ENCODE data around the gene CWC15. TPM values are rescaled to one million over a fixed set of nuclear protein-coding genes. Genes with fewer than 3 reads are reported as not detected.

Gene CWC15
- total RNA-seq, 2 experiments from 2014 or later = 84.7 to 91.4 TPM

DNA sequence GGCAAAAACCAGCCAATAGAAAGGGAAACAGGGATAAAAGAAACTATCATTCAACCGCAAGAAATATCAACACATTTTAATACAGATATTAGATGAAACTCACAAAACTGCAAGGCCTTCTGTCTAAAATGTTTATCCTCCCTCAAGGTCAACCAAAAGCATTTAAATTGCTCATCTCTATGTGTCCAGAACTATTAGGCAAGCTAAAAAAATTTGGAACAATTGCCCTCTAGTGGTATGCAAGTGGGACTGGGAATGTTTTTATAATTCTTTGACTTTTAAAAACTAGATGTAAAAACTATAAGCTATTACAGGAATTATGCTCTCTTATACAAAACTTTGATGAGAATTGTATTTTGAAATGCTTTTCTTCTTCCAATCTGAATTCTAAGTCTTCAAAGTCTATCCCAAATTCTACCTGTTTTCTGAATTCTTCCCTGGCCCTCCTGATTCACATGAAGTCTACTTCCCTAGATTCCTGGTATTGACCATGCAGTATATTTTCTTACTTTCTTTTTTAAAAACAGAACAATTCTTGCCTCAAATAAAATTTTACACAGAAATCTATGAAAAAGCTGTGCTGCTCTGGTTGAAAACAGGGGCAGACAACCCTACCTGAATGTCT is 4.9 kb downstream of the CWC15 start:
- DNase-seq = no peak
- Mint-ChIP-seq H3K9me3 (no peaks in the 10 kb centered on the region), H3K27me3 (no peaks in the 10 kb centered on the region), H3K4me3 (no peak overlapping the region), H3K27ac (no peak overlapping the region), H3K36me3 (peaks cover 35% of the 10 kb centered on the region), H3K4me1 (peaks cover 12% of the 10 kb centered on the region)

DNA sequence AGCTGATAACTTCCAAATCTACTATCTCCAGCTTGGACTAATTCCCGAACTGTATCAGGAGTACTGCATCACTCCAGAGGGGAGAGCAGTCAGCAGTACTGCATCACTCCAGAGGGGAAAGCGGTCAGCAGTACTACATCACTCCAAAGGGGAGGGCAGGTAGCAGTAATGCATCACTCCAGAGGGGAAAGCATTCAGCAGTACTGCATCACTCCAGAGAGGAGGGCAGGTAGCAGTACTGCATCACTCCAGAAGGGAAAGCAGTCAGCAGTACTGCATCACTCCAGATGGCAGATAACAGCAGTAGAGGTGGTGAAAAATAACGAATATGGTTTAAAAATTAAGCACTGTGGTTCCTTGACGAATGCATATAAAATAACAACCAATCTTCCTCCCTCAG is 8.4 kb downstream of the CWC15 start:
- no peaks in the 10 kb centered on the region for H3K9me3 Mint-ChIP-seq
- H3K36me3 Mint-ChIP-seq = peaks cover 35% of the 10 kb centered on the region
- no peaks in the 10 kb centered on the region for H3K27me3 Mint-ChIP-seq
- peak overlapping the region; percentile 4 for H3K27ac Mint-ChIP-seq
- H3K4me1 Mint-ChIP-seq = peaks cover 4% of the 10 kb centered on the region
- H3K4me3 Mint-ChIP-seq = no peak overlapping the region
- DNase-seq = no peak

DNA sequence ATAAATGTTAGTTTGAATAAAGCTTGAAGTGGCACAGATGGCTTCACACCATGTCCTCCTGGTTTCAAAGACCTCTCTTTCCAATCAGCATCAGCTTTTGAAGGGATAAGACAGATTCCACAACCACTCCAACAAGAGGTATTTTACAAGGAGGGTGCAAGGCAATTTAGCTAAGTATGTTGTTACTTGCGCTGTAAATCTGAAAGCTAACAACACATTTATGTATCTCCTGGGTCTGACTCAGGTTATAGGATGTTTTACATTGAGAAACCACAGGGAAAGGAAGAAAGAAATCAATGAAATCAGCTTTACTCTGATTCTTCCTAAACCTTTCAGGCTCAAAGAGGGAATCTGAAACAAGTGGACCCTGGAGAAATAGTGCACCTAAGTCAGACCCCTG is 12.1 kb downstream of the CWC15 start:
- Mint-ChIP-seq H3K9me3 (no peaks in the 10 kb centered on the region), H3K36me3 (peaks cover 16% of the 10 kb centered on the region)

DNA sequence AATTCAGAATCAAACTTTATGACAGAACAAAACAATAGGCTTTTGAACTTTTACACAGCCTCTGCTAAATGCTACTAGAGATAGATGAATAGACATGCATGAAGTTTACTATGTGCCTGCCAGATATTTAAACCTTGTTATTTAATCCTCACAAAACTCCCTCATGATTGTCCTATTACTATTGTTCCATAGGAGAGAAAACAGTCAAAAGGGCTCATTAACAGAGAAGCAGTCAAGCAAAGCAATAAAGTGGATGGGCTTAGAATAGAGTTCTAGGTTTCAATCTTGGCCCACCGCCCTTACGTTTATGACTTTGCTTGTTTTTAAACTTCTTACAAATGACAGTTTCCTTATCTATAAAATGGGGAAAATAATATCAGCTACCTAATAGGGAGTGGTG is 12.9 kb downstream of the CWC15 start:
- H3K4me1 Mint-ChIP-seq = peaks cover under 1% of the 10 kb centered on the region
- H3K27me3 Mint-ChIP-seq = no peaks in the 10 kb centered on the region
- no peak for DNase-seq
- no peak overlapping the region for H3K4me3 Mint-ChIP-seq
- no peaks in the 10 kb centered on the region for H3K9me3 Mint-ChIP-seq
- H3K27ac Mint-ChIP-seq = no peak overlapping the region
- peaks cover 14% of the 10 kb centered on the region for H3K36me3 Mint-ChIP-seq

More for the DNA sequence above, 12.1 kb downstream of the CWC15 start:
- Mint-ChIP-seq H3K4me1 (peaks cover 4% of the 10 kb centered on the region), H3K27ac (no peak overlapping the region), H3K4me3 (no peak overlapping the region), H3K27me3 (no peaks in the 10 kb centered on the region)
- no peak for DNase-seq

DNA sequence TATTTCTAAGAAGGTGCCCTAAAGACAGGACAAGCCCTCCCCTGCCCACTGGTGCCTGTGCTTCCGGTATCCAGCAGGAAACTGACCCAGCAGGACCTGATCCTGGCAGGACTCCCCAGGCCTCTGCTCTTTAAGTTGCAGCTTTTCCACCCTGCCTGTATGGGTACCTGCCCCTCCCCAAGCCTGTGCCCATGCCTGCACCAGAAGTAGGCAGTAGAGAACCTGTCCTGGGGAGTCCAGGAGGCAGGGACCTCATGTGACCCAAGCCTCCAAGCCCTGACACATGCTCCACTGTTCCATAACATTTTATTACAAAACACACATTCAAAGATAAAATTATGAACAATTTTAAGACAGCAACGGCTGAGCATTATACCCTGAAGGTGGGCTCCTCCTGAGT is 14.2 kb downstream of the CWC15 start:
- H3K4me3 Mint-ChIP-seq = no peak overlapping the region
- no peak for DNase-seq
- no peak overlapping the region for H3K27ac Mint-ChIP-seq

DNA sequence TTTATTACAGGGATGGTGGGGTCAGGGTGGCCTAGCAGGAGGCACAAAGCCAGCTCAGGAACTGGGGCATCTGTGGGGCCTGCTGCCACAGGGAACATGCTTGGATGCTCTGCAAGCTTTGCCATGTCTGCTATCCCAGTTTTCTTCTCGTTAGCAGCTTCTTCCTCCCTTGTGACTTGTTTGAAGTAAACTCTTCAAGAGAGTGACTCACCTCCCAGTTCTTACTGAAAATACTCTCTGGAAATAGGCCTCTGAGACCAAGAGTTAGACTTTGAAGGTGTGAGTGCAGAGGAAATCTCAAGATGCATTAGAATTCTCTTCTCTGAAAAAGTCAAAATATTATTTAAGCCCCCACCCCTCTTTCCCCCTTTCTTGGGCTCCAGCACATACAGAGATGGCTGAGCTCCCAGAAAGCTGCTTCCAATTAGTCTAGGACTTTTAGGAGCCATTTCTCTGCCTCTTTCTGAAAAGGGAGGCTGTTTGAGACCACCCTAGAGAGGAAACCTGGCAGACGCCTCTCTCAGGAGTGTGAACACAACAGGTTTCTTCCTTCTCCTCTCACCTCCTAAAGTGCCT is 15.1 kb downstream of the CWC15 start:
- no peak overlapping the region for H3K4me3 Mint-ChIP-seq
- no peak overlapping the region for H3K27ac Mint-ChIP-seq
- peaks cover 2% of the 10 kb centered on the region for H3K4me1 Mint-ChIP-seq
- peaks cover 7% of the 10 kb centered on the region for H3K36me3 Mint-ChIP-seq
- peaks cover 2% of the 10 kb centered on the region for H3K9me3 Mint-ChIP-seq
- no peak for DNase-seq
- no peaks in the 10 kb centered on the region for H3K27me3 Mint-ChIP-seq

More for the DNA sequence above, 14.2 kb downstream of the CWC15 start:
- peaks cover 7% of the 10 kb centered on the region for H3K36me3 Mint-ChIP-seq
- H3K9me3 Mint-ChIP-seq = peaks cover 2% of the 10 kb centered on the region
- peaks cover 2% of the 10 kb centered on the region for H3K4me1 Mint-ChIP-seq
- H3K27me3 Mint-ChIP-seq = no peaks in the 10 kb centered on the region

DNA sequence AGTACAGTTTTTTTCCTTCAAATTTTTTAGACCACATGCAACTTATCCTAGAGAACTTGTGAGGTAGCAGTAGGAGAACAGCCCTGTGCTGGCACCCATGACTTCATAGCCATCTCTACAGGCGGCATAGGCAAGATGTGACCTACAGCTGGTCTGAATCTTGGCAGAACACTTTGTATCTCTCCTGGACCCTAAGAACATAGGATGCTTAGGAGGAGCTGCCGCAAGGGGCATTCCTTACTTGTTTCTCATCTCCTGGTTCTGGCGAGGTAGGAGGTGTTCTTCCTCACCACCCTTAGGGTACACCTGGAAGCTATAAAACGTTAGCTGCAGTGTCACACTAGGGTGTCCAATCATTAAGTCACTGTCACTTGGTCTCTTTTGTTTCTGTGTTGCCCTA is 16.4 kb downstream of the CWC15 start:
- no peak overlapping the region for H3K27ac Mint-ChIP-seq
- H3K4me3 Mint-ChIP-seq = no peak overlapping the region
- peaks cover 3% of the 10 kb centered on the region for H3K36me3 Mint-ChIP-seq
- peaks cover 2% of the 10 kb centered on the region for H3K9me3 Mint-ChIP-seq
- no peaks in the 10 kb centered on the region for H3K27me3 Mint-ChIP-seq
- no peak for DNase-seq
- H3K4me1 Mint-ChIP-seq = peaks cover 2% of the 10 kb centered on the region

DNA sequence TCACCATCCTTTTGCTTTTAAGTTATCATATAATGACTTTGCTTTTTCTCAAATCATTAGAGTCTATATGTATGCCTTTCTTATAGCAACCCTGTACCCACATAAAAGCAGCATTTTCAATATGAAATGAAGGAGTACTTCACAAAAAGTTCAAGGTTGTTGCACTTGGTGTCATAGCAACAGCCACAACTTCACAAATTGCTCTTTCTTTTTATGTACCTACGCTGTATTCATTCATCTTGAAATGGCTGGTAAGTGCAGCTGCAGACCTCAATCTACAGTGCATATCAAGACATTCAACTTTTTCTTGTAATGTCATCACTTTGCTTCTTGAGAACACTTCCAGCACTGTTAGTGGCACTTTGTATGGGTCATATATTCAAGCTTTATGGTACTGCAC is 18.6 kb downstream of the CWC15 start:
- Mint-ChIP-seq H3K27ac (no peak overlapping the region), H3K36me3 (no peaks in the 10 kb centered on the region), H3K4me1 (peaks cover 2% of the 10 kb centered on the region)

DNA sequence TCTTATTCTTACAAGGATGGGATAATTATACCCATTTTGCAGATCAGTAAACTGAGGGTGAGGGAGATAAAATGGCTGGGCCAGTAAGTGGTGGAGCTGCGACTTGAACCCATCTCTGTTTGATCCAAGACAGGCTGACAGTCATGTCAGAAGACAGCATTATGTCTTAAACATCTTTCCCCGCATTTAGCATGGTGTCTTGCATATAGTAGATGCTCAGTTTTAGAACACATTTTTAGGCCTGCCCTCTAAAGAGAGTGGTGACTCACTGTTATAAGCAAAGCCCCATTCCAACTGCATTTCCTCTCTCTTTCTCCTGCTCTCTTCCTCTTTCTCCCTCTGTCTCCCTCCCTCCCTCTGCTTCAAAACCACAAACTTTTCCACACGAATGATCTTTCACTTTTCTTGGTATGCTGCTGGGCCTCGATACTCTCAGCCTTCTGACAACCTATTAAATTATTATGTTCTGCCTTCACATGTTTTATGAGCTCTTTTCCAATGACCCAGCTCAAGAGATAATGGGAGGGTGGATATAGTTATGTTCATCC is 25.2 kb downstream of the CWC15 start:
- H3K4me3 Mint-ChIP-seq = no peak overlapping the region
- H3K9me3 Mint-ChIP-seq = no peaks in the 10 kb centered on the region
- no peak for DNase-seq
- H3K36me3 Mint-ChIP-seq = no peaks in the 10 kb centered on the region
- no peak overlapping the region for H3K27ac Mint-ChIP-seq
- H3K27me3 Mint-ChIP-seq = peaks cover 4% of the 10 kb centered on the region
- peaks cover 6% of the 10 kb centered on the region for H3K4me1 Mint-ChIP-seq

More for the DNA sequence above, 18.6 kb downstream of the CWC15 start:
- Mint-ChIP-seq H3K4me3 (no peak overlapping the region), H3K9me3 (peaks cover 2% of the 10 kb centered on the region), H3K27me3 (peaks cover 2% of the 10 kb centered on the region)
- no peak for DNase-seq

DNA sequence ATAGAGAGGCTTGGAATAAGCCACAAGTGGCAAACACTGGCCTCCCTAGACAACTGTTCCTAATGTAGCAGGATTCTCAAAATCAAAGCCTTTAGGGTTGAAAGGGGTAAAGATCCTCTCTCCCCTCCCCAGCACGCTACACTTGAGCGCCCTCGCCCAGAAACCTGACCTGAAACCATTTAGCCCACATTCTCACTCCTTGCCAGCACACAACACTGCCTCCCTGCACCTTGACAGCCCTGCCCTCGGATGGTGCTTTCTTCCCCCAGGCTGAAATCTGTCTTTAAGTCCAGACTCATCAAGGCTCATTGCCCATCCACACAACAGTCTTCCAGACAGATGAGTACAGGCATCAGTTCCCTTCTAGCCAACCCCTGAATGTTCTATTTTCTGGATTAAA is 26.5 kb downstream of the CWC15 start:
- Mint-ChIP-seq H3K27ac (no peak overlapping the region), H3K27me3 (peaks cover 4% of the 10 kb centered on the region), H3K36me3 (no peaks in the 10 kb centered on the region), H3K4me1 (peaks cover 6% of the 10 kb centered on the region), H3K4me3 (no peak overlapping the region), H3K9me3 (no peaks in the 10 kb centered on the region)
- no peak for DNase-seq

DNA sequence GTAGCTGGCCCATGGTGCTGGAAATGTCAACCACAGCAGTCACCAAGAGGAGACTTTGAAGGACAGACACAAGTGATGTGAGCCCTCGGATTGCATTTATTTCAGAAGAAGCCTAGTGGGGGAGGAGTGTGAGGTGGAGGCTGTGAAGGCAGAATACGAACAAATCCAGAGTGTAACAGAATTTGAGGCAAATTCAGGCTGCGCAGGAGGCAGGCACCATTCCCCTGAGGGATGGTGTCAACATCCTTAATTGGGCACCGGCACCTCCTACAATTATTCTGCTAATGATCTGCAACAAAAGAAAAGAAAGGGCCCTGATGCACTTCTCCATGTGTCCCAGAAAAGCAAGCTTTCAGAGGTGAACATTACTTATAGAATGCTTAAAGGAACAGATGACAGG is 32.2 kb downstream of the CWC15 start:
- no peak overlapping the region for H3K4me3 Mint-ChIP-seq
- H3K27ac Mint-ChIP-seq = no peak overlapping the region
- DNase-seq = no peak
- no peaks in the 10 kb centered on the region for H3K9me3 Mint-ChIP-seq
- no peaks in the 10 kb centered on the region for H3K36me3 Mint-ChIP-seq
- no peaks in the 10 kb centered on the region for H3K27me3 Mint-ChIP-seq
- no peaks in the 10 kb centered on the region for H3K4me1 Mint-ChIP-seq

DNA sequence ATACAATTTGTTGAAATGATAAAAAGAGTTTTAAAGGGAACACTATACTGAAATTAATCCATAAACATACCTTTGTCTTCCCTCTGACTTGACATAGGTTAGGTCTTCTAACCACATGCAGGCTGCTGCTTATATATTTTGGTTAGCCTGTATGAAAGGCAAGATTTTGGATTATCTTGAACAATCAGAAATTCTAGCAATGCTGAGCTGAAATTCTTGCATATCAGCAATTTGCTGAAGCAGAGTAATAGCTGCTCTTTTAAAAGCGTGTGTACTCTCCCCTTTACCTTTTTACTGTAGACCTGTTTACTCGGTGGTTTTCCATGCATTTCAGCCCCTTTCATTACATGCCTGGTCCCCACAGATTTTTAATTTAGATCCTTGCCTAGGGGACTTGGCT is 34.0 kb downstream of the CWC15 start:
- Mint-ChIP-seq H3K27ac (no peak overlapping the region), H3K27me3 (no peaks in the 10 kb centered on the region), H3K4me1 (peaks cover 15% of the 10 kb centered on the region), H3K36me3 (peaks cover 1% of the 10 kb centered on the region), H3K4me3 (no peak overlapping the region), H3K9me3 (no peaks in the 10 kb centered on the region)
- no peak for DNase-seq

DNA sequence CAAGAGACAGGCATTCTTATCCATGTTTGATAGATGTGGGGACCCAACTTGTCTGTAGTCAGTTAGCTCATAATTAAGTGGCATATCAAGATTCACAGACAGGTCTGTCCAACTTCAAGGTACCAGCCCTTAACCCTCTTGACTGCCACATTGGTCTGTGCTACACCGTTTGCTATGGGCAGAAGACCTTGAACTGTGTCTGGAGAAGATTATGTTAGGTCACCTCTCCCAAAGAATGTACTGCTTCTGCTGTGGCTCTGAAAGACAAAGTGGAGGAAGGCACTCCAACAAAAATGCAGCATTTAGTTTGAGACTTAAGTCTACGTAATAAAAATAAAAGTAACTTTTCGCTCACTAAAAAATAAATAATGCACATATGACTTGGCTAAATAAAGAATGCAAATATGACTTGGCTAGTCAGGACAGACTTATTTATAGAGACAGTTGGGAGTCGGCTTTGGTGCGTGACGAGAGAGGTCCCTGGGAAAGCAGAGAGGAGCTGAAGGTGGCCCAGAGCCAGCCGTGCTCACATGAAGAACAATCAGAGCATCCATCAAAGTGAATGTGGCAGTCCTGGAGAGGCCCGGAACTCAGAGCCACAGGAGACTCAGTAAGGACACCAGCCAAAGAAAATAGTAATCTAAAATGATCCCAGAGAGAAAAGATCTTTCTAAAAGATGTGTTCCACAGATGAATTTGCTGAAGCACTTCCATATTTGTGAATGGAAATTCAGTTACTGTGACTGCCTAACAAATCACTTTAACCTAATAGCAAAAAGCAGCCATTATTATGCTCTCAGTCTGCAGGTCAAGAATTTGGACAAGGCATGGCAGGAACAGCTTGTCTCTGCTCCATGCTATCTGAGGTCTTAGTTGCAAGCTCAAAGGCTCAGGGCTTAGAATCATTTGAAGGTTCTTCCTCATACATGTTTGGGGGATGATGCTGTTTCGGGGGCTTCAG is 35.0 kb downstream of the CWC15 start:
- no peaks in the 10 kb centered on the region for H3K27me3 Mint-ChIP-seq
- DNase-seq = no peak
- peaks cover 24% of the 10 kb centered on the region for H3K4me1 Mint-ChIP-seq
- H3K36me3 Mint-ChIP-seq = peaks cover 1% of the 10 kb centered on the region
- H3K9me3 Mint-ChIP-seq = no peaks in the 10 kb centered on the region
- no peak overlapping the region for H3K27ac Mint-ChIP-seq
- no peak overlapping the region for H3K4me3 Mint-ChIP-seq

DNA sequence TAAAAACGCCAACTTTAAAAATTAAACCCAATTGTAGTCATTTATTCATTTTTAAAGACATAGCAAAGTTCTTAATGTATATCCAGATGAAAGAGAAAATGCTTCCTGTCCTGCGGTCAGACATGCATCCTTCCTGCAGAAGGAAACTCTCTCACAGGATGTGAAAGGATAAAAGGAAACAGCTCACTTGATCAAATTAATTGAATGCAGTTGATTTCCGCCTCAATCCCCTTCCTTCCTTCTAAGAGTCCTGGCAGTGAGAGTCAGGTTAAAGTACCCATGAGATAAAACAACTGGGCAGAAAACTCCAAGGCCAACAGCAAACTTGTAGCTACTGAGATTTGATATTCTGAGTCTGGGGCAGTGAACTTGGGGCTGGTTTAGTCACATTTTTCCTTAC is 38.5 kb downstream of the CWC15 start:
- Mint-ChIP-seq H3K4me3 (no peak overlapping the region), H3K27me3 (no peaks in the 10 kb centered on the region), H3K9me3 (no peaks in the 10 kb centered on the region), H3K27ac (no peak overlapping the region), H3K36me3 (peaks cover 1% of the 10 kb centered on the region), H3K4me1 (peaks cover 24% of the 10 kb centered on the region)
- DNase-seq = no peak

DNA sequence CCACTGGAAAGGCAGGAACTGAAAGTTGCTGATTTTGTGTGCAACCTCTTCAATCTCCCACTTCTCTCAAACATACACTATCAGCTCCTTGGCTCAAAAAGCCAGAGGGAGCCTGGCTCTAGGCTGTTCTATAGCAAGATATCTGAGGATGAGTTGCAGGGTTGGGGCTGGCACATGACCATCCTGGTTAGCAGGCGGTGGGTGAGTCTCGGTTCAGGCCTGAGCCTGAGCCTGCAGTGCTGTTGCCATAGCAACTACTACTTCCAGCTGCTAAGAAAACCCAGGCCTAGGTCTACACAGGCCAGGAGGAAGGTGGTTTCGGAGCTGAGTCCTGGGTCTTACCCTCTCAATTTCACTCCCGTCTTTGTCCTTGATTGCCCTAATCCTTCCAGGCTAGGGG is 39.0 kb downstream of the CWC15 start:
- Mint-ChIP-seq H3K27ac (no peak overlapping the region), H3K9me3 (no peaks in the 10 kb centered on the region), H3K4me1 (peaks cover 24% of the 10 kb centered on the region), H3K27me3 (no peaks in the 10 kb centered on the region), H3K36me3 (peaks cover 1% of the 10 kb centered on the region), H3K4me3 (no peak overlapping the region)
- DNase-seq = peak; percentile 5
